Measurements from ENCODE around the gene SOAT2.

- no peak for TF ChIP-seq CTCF (IDR thresholded peaks at IDR 0.05; ENCODE audit: low read depth, low read length, missing input control)
- no peak for TF ChIP-seq TAF1 (conservative IDR thresholded peaks at IDR 0.05)
- no peak for TF ChIP-seq MAX (IDR thresholded peaks at IDR 0.05)
- TF ChIP-seq RXRA (IDR thresholded peaks at IDR 0.05), result no peak
- no peak for TF ChIP-seq JUND (IDR thresholded peaks at IDR 0.05)
- no peak for TF ChIP-seq REST (IDR thresholded peaks at IDR 0.05)
- no peak for TF ChIP-seq YY1 (IDR thresholded peaks at IDR 0.05)
- no peak for TF ChIP-seq SP1 (IDR thresholded peaks at IDR 0.05)
- no peak for TF ChIP-seq ZBTB33 (IDR thresholded peaks at IDR 0.05)
- no peak for TF ChIP-seq HNF4A (conservative IDR thresholded peaks at IDR 0.05)
Measured at GRCh38 chr12:53067993-53068770, 35.1 kb upstream of the SOAT2 start.
